Choroid plexus epithelial cell (primary cell): Measurements from ENCODE around the gene KRT28.
A peak's percentile ranks its signal among the peaks of the same experiment; 100 is the strongest.
"Not testable (repeated sequence)": the region's sequence is repeated elsewhere in the genome, so short reads cannot be mapped to it uniquely, and the experiment has no call there.

ENCODE experiments used
- DNase-seq: peaks from one replicate; pipeline ENCODE4 v3.0.0-alpha.2; 2010; ENCODE audit warnings: low read depth
- H3K4me3 ChIP-seq: 2 replicates; pipeline ENCODE4 v1.5.1; 2011; ENCODE audit warnings: low read depth, mild to moderate bottlenecking, control low read depth, low read length, moderate library complexity
- CTCF ChIP-seq: conservative IDR thresholded peaks from 2 replicates; pipeline ENCODE4 v1.5.1; 2011; ENCODE audit warnings: low read depth, mild to moderate bottlenecking, control low read depth, inconsistent platforms, low read length, moderate library complexity

KRT28 gene

GRCh38 chr17:40818733-40819527, 19.2 kb upstream of the KRT28 start:
- TF ChIP-seq CTCF = no peak
- H3K4me3 ChIP-seq = peak overlapping the region; percentile 67
- DNase-seq = peak; percentile 77

GRCh38 chr17:40818343-40818732, 18.6 kb upstream of the KRT28 start:
- H3K4me3 ChIP-seq = peak overlapping the region; percentile 67
- DNase-seq = no peak
- TF ChIP-seq CTCF = no peak

- no peak for TF ChIP-seq CTCF
- DNase-seq = no peak
- H3K4me3 ChIP-seq = no peak overlapping the region
These were observed 17.4 kb upstream of the KRT28 start for GRCh38 chr17:40817103-40817682.

- no peak for DNase-seq
- TF ChIP-seq CTCF = no peak
- H3K4me3 ChIP-seq = no peak overlapping the region
These were observed 16.8 kb upstream of the KRT28 start for GRCh38 chr17:40816569-40816968.

GRCh38 chr17:40815381-40815780, 15.6 kb upstream of the KRT28 start:
- TF ChIP-seq CTCF = no peak
- DNase-seq = no peak
- no peak overlapping the region for H3K4me3 ChIP-seq

- not testable (repeated sequence) for H3K4me3 ChIP-seq, DNase-seq
These were observed 14.9 kb upstream of the KRT28 start for GRCh38 chr17:40814657-40815056.

GRCh38 chr17:40813804-40814203, 14.0 kb upstream of the KRT28 start:
- no peak overlapping the region for H3K4me3 ChIP-seq
- TF ChIP-seq CTCF = no peak
- DNase-seq = no peak
